ENCODE measurements around the gene NT5C2. TPM values are rescaled to one million over a fixed set of nuclear protein-coding genes. Genes with fewer than 3 reads are reported as not detected.
"Not testable (repeated sequence)": the region's sequence is repeated elsewhere in the genome, so short reads cannot be mapped to it uniquely, and the experiment has no call there.

The NT5C2 gene
- total and polyA plus RNA-seq, 2 experiments from 2014 or later: 52.6 to 69.0 TPM

- in situ Hi-C loops (cut with MboI): no loop called here
- TF ChIP-seq EZH2 (IDR thresholded peaks at IDR 0.05; ENCODE audit: insufficient read depth, poor library complexity, severe bottlenecking) (no peak), EZH2phosphoT487 (IDR thresholded peaks at IDR 0.05; ENCODE audit: insufficient read depth, low read depth) (no peak)
Measured at GRCh38 chr10:103192089-103192450, 1.0 kb downstream of the NT5C2 start.

GRCh38 chr10:103191198-103191597 is 1.9 kb downstream of the NT5C2 start:
- H4K20me1 ChIP-seq (ENCODE audit: insufficient read depth); DNase-seq; H3F3A ChIP-seq (ENCODE audit: insufficient read depth); H2AFZ ChIP-seq; H3K27me3 ChIP-seq (replicated peaks; ENCODE audit: insufficient read depth); H3K9me2 ChIP-seq (ENCODE audit: insufficient read depth); H3K36me3 ChIP-seq (ENCODE audit: low read depth); in situ Hi-C loops (cut with MboI); H3K9me3 ChIP-seq (ENCODE audit: low read depth); H3K27ac ChIP-seq: not testable (repeated sequence)
- peak overlapping the region; percentile 84 for H3K4me3 ChIP-seq
- H3K4me1 ChIP-seq (ENCODE audit: insufficient read depth): peaks cover 22% of the 10 kb centered on the region
- H3K79me2 ChIP-seq (ENCODE audit: insufficient read depth): peaks cover 67% of the 10 kb centered on the region
- WGBS, 2 experiments (ENCODE audit: low coverage in 1 of 2, low lambda C conversion rate in 2 of 2, missing lambda C conversion rate in 2 of 2): 49 to 64% methylated on average over 7 of the region's 7 CpGs
- H3K9ac ChIP-seq: peak overlapping the region; percentile 98
- H3K4me2 ChIP-seq (ENCODE audit: unreplicated experiment): peak overlapping the region; percentile 98

More at GRCh38 chr10:103192089-103192450, 1.0 kb downstream of the NT5C2 start:
- Histone ChIP-seq H3F3A (ENCODE audit: insufficient read depth) (peaks cover 14% of the 10 kb centered on the region; the same call in 1 of the 2 replicates), H3K4me1 (ENCODE audit: insufficient read depth) (peaks cover 29% of the 10 kb centered on the region), H4K20me1 (ENCODE audit: insufficient read depth) (peaks cover 6% of the 10 kb centered on the region; the same call in 1 of the 2 replicates), H3K4me3 (peak overlapping the region; percentile 84), H3K4me2 (ENCODE audit: unreplicated experiment) (peak overlapping the region; percentile 98), H3K9me2 (ENCODE audit: insufficient read depth) (no peaks in the 10 kb centered on the region), H2AFZ (peak overlapping the region; percentile 85), H3K36me3 (ENCODE audit: low read depth) (no peaks in the 10 kb centered on the region), H3K27ac (peak overlapping the region; percentile 91), H3K27me3 (replicated peaks; ENCODE audit: insufficient read depth) (no peaks in the 10 kb centered on the region), H3K9ac (peak overlapping the region; percentile 98), H3K9me3 (ENCODE audit: low read depth) (no peaks in the 10 kb centered on the region), H3K79me2 (ENCODE audit: insufficient read depth) (peaks cover 58% of the 10 kb centered on the region)
- peak; percentile 56 for DNase-seq
- whole genome bisulfite sequencing, 2 experiments (ENCODE audit: low coverage in 1 of 2, low lambda C conversion rate in 2 of 2, missing lambda C conversion rate in 2 of 2): 1% methylated on average over 14 of the region's 14 CpGs

GRCh38 chr10:103188853-103189252 is 4.2 kb downstream of the NT5C2 start:
- peaks cover 32% of the 10 kb centered on the region for H3K4me1 ChIP-seq (ENCODE audit: insufficient read depth)
- H3K4me3 ChIP-seq: peak overlapping the region; percentile 8; the same call in 1 of the 2 replicates
- peaks cover 7% of the 10 kb centered on the region; the same call in 1 of the 2 replicates for H3F3A ChIP-seq (ENCODE audit: insufficient read depth)
- peaks cover 23% of the 10 kb centered on the region; the same call in 1 of the 2 replicates for H4K20me1 ChIP-seq (ENCODE audit: insufficient read depth)
- no peaks in the 10 kb centered on the region for H3K9me3 ChIP-seq (ENCODE audit: low read depth)
- H3K27me3 ChIP-seq (replicated peaks; ENCODE audit: insufficient read depth): no peaks in the 10 kb centered on the region
- no peak overlapping the region for H2AFZ ChIP-seq
- no peaks in the 10 kb centered on the region for H3K9me2 ChIP-seq (ENCODE audit: insufficient read depth)
- peak overlapping the region; percentile 35 for H3K4me2 ChIP-seq (ENCODE audit: unreplicated experiment)
- H3K79me2 ChIP-seq (ENCODE audit: insufficient read depth): peaks cover 90% of the 10 kb centered on the region
- H3K27ac ChIP-seq: no peak overlapping the region
- peak; percentile 35 for DNase-seq
- no peaks in the 10 kb centered on the region for H3K36me3 ChIP-seq (ENCODE audit: low read depth)
- 23 to 28% methylated on average over 6 of the region's 6 CpGs for WGBS, 2 experiments (ENCODE audit: low coverage in 1 of 2, low lambda C conversion rate in 2 of 2, missing lambda C conversion rate in 2 of 2)
- peak overlapping the region; percentile 29; the same call in 1 of the 2 replicates for H3K9ac ChIP-seq
- in situ Hi-C loops (cut with MboI): no loop called here
- no peak for TF ChIP-seq EZH2phosphoT487 (IDR thresholded peaks at IDR 0.05; ENCODE audit: insufficient read depth, low read depth)
- no peak for TF ChIP-seq EZH2 (IDR thresholded peaks at IDR 0.05; ENCODE audit: insufficient read depth, poor library complexity, severe bottlenecking)

GRCh38 chr10:103186128-103186527 is 6.9 kb downstream of the NT5C2 start:
- no peak overlapping the region for H2AFZ ChIP-seq
- no peak overlapping the region for H3K27ac ChIP-seq
- no peak for TF ChIP-seq EZH2 (IDR thresholded peaks at IDR 0.05; ENCODE audit: insufficient read depth, poor library complexity, severe bottlenecking)
- peaks cover 28% of the 10 kb centered on the region for H3K4me1 ChIP-seq (ENCODE audit: insufficient read depth)
- no peak overlapping the region for H3K4me3 ChIP-seq
- 94 to 98% methylated on average over 6 of the region's 6 CpGs for WGBS, 2 experiments (ENCODE audit: low coverage in 1 of 2, low lambda C conversion rate in 2 of 2, missing lambda C conversion rate in 2 of 2)
- in situ Hi-C loops (cut with MboI): no loop called here
- H3K9me3 ChIP-seq (ENCODE audit: low read depth): no peaks in the 10 kb centered on the region
- H3K36me3 ChIP-seq (ENCODE audit: low read depth): 0 out of 2 replicates have a peak, but pooled peaks cover 1% of the 10 kb centered on the region
- peaks cover 23% of the 10 kb centered on the region; the same call in 1 of the 2 replicates for H4K20me1 ChIP-seq (ENCODE audit: insufficient read depth)
- no peak overlapping the region for H3K9ac ChIP-seq
- no peak for DNase-seq
- H3F3A ChIP-seq (ENCODE audit: insufficient read depth): no peaks in the 10 kb centered on the region
- H3K27me3 ChIP-seq (replicated peaks; ENCODE audit: insufficient read depth): no peaks in the 10 kb centered on the region
- H3K4me2 ChIP-seq (ENCODE audit: unreplicated experiment): no peak overlapping the region
- H3K79me2 ChIP-seq (ENCODE audit: insufficient read depth): peaks cover 100% of the 10 kb centered on the region
- no peaks in the 10 kb centered on the region for H3K9me2 ChIP-seq (ENCODE audit: insufficient read depth)

GRCh38 chr10:103184615-103185014 is 8.5 kb downstream of the NT5C2 start:
- no peaks in the 10 kb centered on the region for H3F3A ChIP-seq (ENCODE audit: insufficient read depth)

GRCh38 chr10:103183991-103184451 is 9.1 kb downstream of the NT5C2 start:
- 93% methylated on average over 12 of the region's 12 CpGs for WGBS, 2 experiments (ENCODE audit: low coverage in 1 of 2, low lambda C conversion rate in 2 of 2, missing lambda C conversion rate in 2 of 2)
- H3K9me2 ChIP-seq (ENCODE audit: insufficient read depth); H2AFZ ChIP-seq; H3K9me3 ChIP-seq (ENCODE audit: low read depth); DNase-seq; H3K27ac ChIP-seq; H3F3A ChIP-seq (ENCODE audit: insufficient read depth); H3K4me3 ChIP-seq; H3K4me2 ChIP-seq (ENCODE audit: unreplicated experiment); in situ Hi-C loops (cut with MboI); H3K9ac ChIP-seq; H3K27me3 ChIP-seq (replicated peaks; ENCODE audit: insufficient read depth): not testable (repeated sequence)
- Histone ChIP-seq H3K36me3 (ENCODE audit: low read depth) (peaks cover 22% of the 10 kb centered on the region), H3K79me2 (ENCODE audit: insufficient read depth) (peaks cover 100% of the 10 kb centered on the region), H4K20me1 (ENCODE audit: insufficient read depth) (peaks cover 28% of the 10 kb centered on the region; the same call in 1 of the 2 replicates), H3K4me1 (ENCODE audit: insufficient read depth) (peaks cover 16% of the 10 kb centered on the region)

More at GRCh38 chr10:103184615-103185014, 8.5 kb downstream of the NT5C2 start:
- peak; percentile 23 for DNase-seq
- Histone ChIP-seq H3K9ac (peak overlapping the region; percentile 10; the same call in 1 of the 2 replicates), H3K27me3 (replicated peaks; ENCODE audit: insufficient read depth) (no peaks in the 10 kb centered on the region), H3K79me2 (ENCODE audit: insufficient read depth) (peaks cover 100% of the 10 kb centered on the region), H3K4me1 (ENCODE audit: insufficient read depth) (peaks cover 16% of the 10 kb centered on the region), H3K4me3 (0 out of 2 replicates have a peak overlapping the region, but pooled peaks have one; percentile 2), H3K9me3 (ENCODE audit: low read depth) (no peaks in the 10 kb centered on the region), H4K20me1 (ENCODE audit: insufficient read depth) (peaks cover 23% of the 10 kb centered on the region; the same call in 1 of the 2 replicates), H3K27ac (no peak overlapping the region; the same call in 1 of the 2 replicates), H2AFZ (no peak overlapping the region), H3K4me2 (ENCODE audit: unreplicated experiment) (peak overlapping the region; percentile 53), H3K9me2 (ENCODE audit: insufficient read depth) (no peaks in the 10 kb centered on the region), H3K36me3 (ENCODE audit: low read depth) (peaks cover 16% of the 10 kb centered on the region)
- in situ Hi-C loops (cut with MboI): no loop called here
- WGBS, 2 experiments (ENCODE audit: low coverage in 1 of 2, low lambda C conversion rate in 2 of 2, missing lambda C conversion rate in 2 of 2): 22 to 24% methylated on average over 3 of the region's 3 CpGs
- TF ChIP-seq EZH2phosphoT487 (IDR thresholded peaks at IDR 0.05; ENCODE audit: insufficient read depth, low read depth) (no peak), EZH2 (IDR thresholded peaks at IDR 0.05; ENCODE audit: insufficient read depth, poor library complexity, severe bottlenecking) (no peak)

Data from GM23248 (cell line).